NT2/D1 (cell line): Measurements from ENCODE around the gene STAMBP.

Experiments
- YY1 ChIP-seq: IDR thresholded peaks from 2 replicates; pipeline ENCODE4 v1.6.1; 2011; ENCODE audit not compliant: insufficient read length, insufficient read depth
- ZNF274 ChIP-seq: IDR thresholded peaks from 2 replicates; pipeline ENCODE4 v1.6.1; 2011; ENCODE audit warnings: mild to moderate bottlenecking, low read depth, low read length

DNA sequence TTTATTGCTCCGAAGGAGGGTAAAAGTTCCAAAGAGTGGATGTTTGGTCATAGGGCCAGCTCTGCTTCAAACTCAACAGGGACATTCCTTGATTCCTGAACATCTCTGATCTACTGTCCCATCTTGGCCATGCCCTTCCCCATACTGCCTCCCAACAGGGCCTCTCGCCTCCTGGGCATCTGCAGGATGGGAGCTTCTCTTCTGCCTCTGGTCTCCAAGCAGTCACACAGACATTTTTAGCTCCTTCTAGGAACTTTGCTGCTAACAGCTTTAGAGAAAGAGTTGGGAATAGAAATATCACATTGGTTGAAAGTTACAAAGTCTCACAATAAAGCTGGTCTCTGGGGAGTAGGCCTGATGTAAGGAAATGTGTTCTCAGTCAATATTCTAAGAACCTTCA is 88.5 kb downstream of the STAMBP start:
- TF ChIP-seq YY1 (no peak), ZNF274 (no peak)
